ENCODE measurements around the gene TMEM39B. TPM values are rescaled to one million over a fixed set of nuclear protein-coding genes. Genes with fewer than 3 reads are reported as not detected.
A peak's percentile ranks its signal among the peaks of the same experiment; 100 is the strongest.
"Not testable (repeated sequence)": the region's sequence is repeated elsewhere in the genome, so short reads cannot be mapped to it uniquely, and the experiment has no call there.

TMEM39B gene
- total and polyA plus RNA-seq, 2 donors (not counting 1 experiment from before 2014, with no cell fraction given), result 7.9 to 11.1 TPM

GRCh38 chr1:32144033-32144432, 71.3 kb downstream of the TMEM39B start:
- no peak for TF ChIP-seq CTCF (conservative IDR thresholded peaks at IDR 0.05 in 1 of 2, IDR thresholded peaks at IDR 0.05 in 1 of 2; ENCODE audit: low read depth in 1 of 2, low read length in 2 of 2)
- peaks cover 4% of the 10 kb centered on the region for H3K4me1 ChIP-seq (ENCODE audit: control insufficient read depth, extremely low read depth, insufficient read depth, low read length)
- no peak overlapping the region for H3K4me3 ChIP-seq (replicated peaks in 1 of 4; ENCODE audit: control extremely low read depth in 1 of 4, insufficient read depth in 1 of 4, low read depth in 3 of 4, low read length in 4 of 4)
- peaks cover 61% of the 10 kb centered on the region for H3K79me2 ChIP-seq (ENCODE audit: control insufficient read depth, insufficient read depth, low read length)
- no peak overlapping the region for H3K9ac ChIP-seq (ENCODE audit: insufficient read depth, low read length)
- no peak overlapping the region for H2AFZ ChIP-seq (ENCODE audit: low read length)
- H3K27me3 ChIP-seq (ENCODE audit: control insufficient read depth, insufficient read depth, low read length), result no peaks in the 10 kb centered on the region
- no peaks in the 10 kb centered on the region for H3K9me3 ChIP-seq (ENCODE audit: control insufficient read depth, insufficient read depth, low read depth, low read length)
- H3K4me2 ChIP-seq (ENCODE audit: extremely low read depth, insufficient read depth, low read length), result no peak overlapping the region
- DNase-seq (ENCODE audit: low read depth in 2 of 2), result peak in 1 of 2 donors; percentile 15
- no peaks in the 10 kb centered on the region for H3K36me3 ChIP-seq (ENCODE audit: control insufficient read depth, insufficient read depth, low read length)
- H4K20me1 ChIP-seq (ENCODE audit: control insufficient read depth, extremely low read depth, insufficient read depth, low read length), result no peaks in the 10 kb centered on the region
- no peak overlapping the region for H3K27ac ChIP-seq (ENCODE audit: insufficient read depth, low read length)

DNA sequence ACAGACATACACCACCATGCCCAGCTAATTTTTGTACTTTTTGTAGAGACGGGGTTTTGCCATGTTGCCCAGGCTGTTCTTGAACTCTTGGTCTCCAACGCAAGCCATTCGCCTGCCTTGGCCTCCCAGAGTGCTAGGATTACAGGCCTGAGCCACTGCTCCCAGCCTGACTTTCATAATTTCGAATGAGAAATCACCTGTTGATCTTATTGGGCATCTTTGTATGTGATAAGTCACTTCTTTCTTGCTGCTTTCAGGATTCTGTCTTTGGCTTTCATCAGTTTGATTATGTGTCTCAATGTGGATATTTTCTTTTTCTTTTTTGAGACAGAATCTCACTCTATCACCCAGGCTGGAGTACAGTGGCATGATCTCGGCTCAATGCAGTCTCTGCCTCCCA, 75.1 kb downstream of the TMEM39B start:
- not testable (repeated sequence) for H4K20me1 ChIP-seq (ENCODE audit: control insufficient read depth, extremely low read depth, insufficient read depth, low read length); H3K36me3 ChIP-seq (ENCODE audit: control insufficient read depth, insufficient read depth, low read length)

GRCh38 chr1:32150847-32151246, 78.1 kb downstream of the TMEM39B start:
- H3K9ac ChIP-seq (ENCODE audit: insufficient read depth, low read length), result no peak overlapping the region
- peaks cover 3% of the 10 kb centered on the region for H4K20me1 ChIP-seq (ENCODE audit: control insufficient read depth, extremely low read depth, insufficient read depth, low read length)
- DNase-seq (ENCODE audit: low read depth in 2 of 2), result peak in 1 of 2 donors; percentile 28

More for the DNA sequence above, 75.1 kb downstream of the TMEM39B start:
- H3K9ac ChIP-seq (ENCODE audit: insufficient read depth, low read length); H3K4me2 ChIP-seq (ENCODE audit: extremely low read depth, insufficient read depth, low read length); H3K27ac ChIP-seq (ENCODE audit: insufficient read depth, low read length); H3K27me3 ChIP-seq (ENCODE audit: control insufficient read depth, insufficient read depth, low read length); H3K4me3 ChIP-seq (replicated peaks in 1 of 4; ENCODE audit: control extremely low read depth in 1 of 4, insufficient read depth in 1 of 4, low read depth in 3 of 4, low read length in 4 of 4); H2AFZ ChIP-seq (ENCODE audit: low read length); H3K9me3 ChIP-seq (ENCODE audit: control insufficient read depth, insufficient read depth, low read depth, low read length); H3K4me1 ChIP-seq (ENCODE audit: control insufficient read depth, extremely low read depth, insufficient read depth, low read length); DNase-seq (ENCODE audit: low read depth in 2 of 2): not testable (repeated sequence)
- H3K79me2 ChIP-seq (ENCODE audit: control insufficient read depth, insufficient read depth, low read length), result peaks cover 58% of the 10 kb centered on the region

More at GRCh38 chr1:32150847-32151246, 78.1 kb downstream of the TMEM39B start:
- H3K27ac ChIP-seq (ENCODE audit: insufficient read depth, low read length), result peak overlapping the region; percentile 2
- H3K9me3 ChIP-seq (ENCODE audit: control insufficient read depth, insufficient read depth, low read depth, low read length), result no peaks in the 10 kb centered on the region
- H3K4me1 ChIP-seq (ENCODE audit: control insufficient read depth, extremely low read depth, insufficient read depth, low read length), result peaks cover 10% of the 10 kb centered on the region
- no peak overlapping the region for H3K4me3 ChIP-seq (replicated peaks in 1 of 4; ENCODE audit: control extremely low read depth in 1 of 4, insufficient read depth in 1 of 4, low read depth in 3 of 4, low read length in 4 of 4)
- TF ChIP-seq EZH2 (IDR thresholded peaks at IDR 0.05; ENCODE audit: low read length, missing control alignments) (no peak), CTCF (conservative IDR thresholded peaks at IDR 0.05 in 1 of 2, IDR thresholded peaks at IDR 0.05 in 1 of 2; ENCODE audit: low read depth in 1 of 2, low read length in 2 of 2) (no peak)
- H3K36me3 ChIP-seq (ENCODE audit: control insufficient read depth, insufficient read depth, low read length), result no peaks in the 10 kb centered on the region
- no peak overlapping the region for H2AFZ ChIP-seq (ENCODE audit: low read length)
- H3K27me3 ChIP-seq (ENCODE audit: control insufficient read depth, insufficient read depth, low read length), result no peaks in the 10 kb centered on the region
- H3K4me2 ChIP-seq (ENCODE audit: extremely low read depth, insufficient read depth, low read length), result no peak overlapping the region
- peaks cover 45% of the 10 kb centered on the region for H3K79me2 ChIP-seq (ENCODE audit: control insufficient read depth, insufficient read depth, low read length)
